Measurements from ENCODE around the gene PAPPA. TPM values are rescaled to one million over a fixed set of nuclear protein-coding genes. Genes with fewer than 3 reads are reported as not detected.

Gene PAPPA
- total and polyA plus RNA-seq, 9 of the 15 experiments (the other 6 are each of a cell fraction or from before 2014, with no cell fraction given) = 0.06 to 0.18 (median 0.11) TPM

GRCh38 chr9:116116393-116116792 lies 37.2 kb upstream of the PAPPA start:
- FAIRE-seq = no peak
- intact Hi-C loops (cut with micrococcal nuclease) (no loop called here), in situ Hi-C loops (cut with MboI) (no loop called here)
- Histone ChIP-seq H3K9me1 (ENCODE audit: control insufficient read depth, insufficient read depth, low read length) (no peaks in the 10 kb centered on the region), H4K20me1 (replicated peaks; ENCODE audit: control insufficient read depth, insufficient read depth, low read length) (no peaks in the 10 kb centered on the region), H3K4me1 (replicated peaks in 1 of 2; ENCODE audit: control insufficient read depth in 2 of 2, insufficient read depth in 2 of 2, low read length in 2 of 2) (no peaks in the 10 kb centered on the region), H3K27ac (ENCODE audit: extremely low read depth, low read depth, low read length) (no peak overlapping the region), H3K79me2 (ENCODE audit: control insufficient read depth, insufficient read depth, low read length) (no peaks in the 10 kb centered on the region), H3K9me3 (replicated peaks; ENCODE audit: control insufficient read depth, insufficient read depth, low read depth, low read length) (no peaks in the 10 kb centered on the region), H3K36me3 (ENCODE audit: control insufficient read depth, insufficient read depth, low read length) (no peaks in the 10 kb centered on the region), H2AFZ (ENCODE audit: low read depth, low read length) (no peak overlapping the region), H3K27me3 (ENCODE audit: control insufficient read depth in 2 of 2, insufficient read depth in 2 of 2, low read length in 2 of 2) (no peaks in the 10 kb centered on the region), H3K9ac (ENCODE audit: insufficient read depth in 1 of 2, low read depth in 2 of 2, low read length in 2 of 2) (no peak overlapping the region), H3K4me2 (ENCODE audit: insufficient read depth, low read length) (no peak overlapping the region), H3K4me3 (no peak overlapping the region)
- DNase-seq (ENCODE audit: extremely low read depth in 1 of 4, low spot score in 3 of 4) = no peak
- no peak for ATAC-seq
- CTCF ChIA-PET (ENCODE audit: low intra/inter-chr PET ratio) = no interaction called here
- no TSS peak for BruUV-seq (replicated peaks)
- TF ChIP-seq, protein P1, sequence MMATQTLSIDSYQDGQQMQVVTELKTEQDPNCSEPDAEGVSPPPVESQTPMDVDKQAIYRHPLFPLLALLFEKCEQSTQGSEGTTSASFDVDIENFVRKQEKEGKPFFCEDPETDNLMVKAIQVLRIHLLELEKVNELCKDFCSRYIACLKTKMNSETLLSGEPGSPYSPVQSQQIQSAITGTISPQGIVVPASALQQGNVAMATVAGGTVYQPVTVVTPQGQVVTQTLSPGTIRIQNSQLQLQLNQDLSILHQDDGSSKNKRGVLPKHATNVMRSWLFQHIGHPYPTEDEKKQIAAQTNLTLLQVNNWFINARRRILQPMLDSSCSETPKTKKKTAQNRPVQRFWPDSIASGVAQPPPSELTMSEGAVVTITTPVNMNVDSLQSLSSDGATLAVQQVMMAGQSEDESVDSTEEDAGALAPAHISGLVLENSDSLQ (IDR thresholded peaks at IDR 0.05) = peak; percentile 15; the same call in 1 of the 2 replicates
- TF ChIP-seq FOXO4 (CRISPR knock-in tag; IDR thresholded peaks at IDR 0.05) = no peak
- POLR2A ChIA-PET = no interaction called here

- BruUV-seq (replicated peaks) = no TSS peak
- POLR2A ChIA-PET = no interaction called here
- H3K79me2 ChIP-seq (ENCODE audit: control insufficient read depth, insufficient read depth, low read length) = no peaks in the 10 kb centered on the region
- in situ Hi-C loops (cut with MboI) (no loop called here), intact Hi-C loops (cut with micrococcal nuclease) (no loop called here)
- no peak overlapping the region for H3K27ac ChIP-seq (ENCODE audit: extremely low read depth, low read depth, low read length)
- CTCF ChIA-PET (ENCODE audit: low intra/inter-chr PET ratio) = no interaction called here
- DNase-seq (ENCODE audit: extremely low read depth in 1 of 4, low spot score in 3 of 4) (no peak), FAIRE-seq (no peak), ATAC-seq (no peak)
- H3K9ac ChIP-seq (ENCODE audit: insufficient read depth in 1 of 2, low read depth in 2 of 2, low read length in 2 of 2) = no peak overlapping the region
- H3K27me3 ChIP-seq (ENCODE audit: control insufficient read depth in 2 of 2, insufficient read depth in 2 of 2, low read length in 2 of 2) = no peaks in the 10 kb centered on the region
- H2AFZ ChIP-seq (ENCODE audit: low read depth, low read length) = no peak overlapping the region
- no peaks in the 10 kb centered on the region for H3K36me3 ChIP-seq (ENCODE audit: control insufficient read depth, insufficient read depth, low read length)
- TF ChIP-seq RBFOX2 (IDR thresholded peaks at IDR 0.05; ENCODE audit: low read depth, low read length) (no peak), FOXJ3 (CRISPR knock-in tag; IDR thresholded peaks at IDR 0.05) (no peak), SMC3 (conservative IDR thresholded peaks at IDR 0.05; ENCODE audit: insufficient read depth, low read depth, low read length) (no peak), HNRNPL (IDR thresholded peaks at IDR 0.05; ENCODE audit: low read depth, low read length) (no peak), ETV1 (tag; conservative IDR thresholded peaks at IDR 0.05; ENCODE audit: low read depth) (no peak)
- TF ChIP-seq, protein P2, sequence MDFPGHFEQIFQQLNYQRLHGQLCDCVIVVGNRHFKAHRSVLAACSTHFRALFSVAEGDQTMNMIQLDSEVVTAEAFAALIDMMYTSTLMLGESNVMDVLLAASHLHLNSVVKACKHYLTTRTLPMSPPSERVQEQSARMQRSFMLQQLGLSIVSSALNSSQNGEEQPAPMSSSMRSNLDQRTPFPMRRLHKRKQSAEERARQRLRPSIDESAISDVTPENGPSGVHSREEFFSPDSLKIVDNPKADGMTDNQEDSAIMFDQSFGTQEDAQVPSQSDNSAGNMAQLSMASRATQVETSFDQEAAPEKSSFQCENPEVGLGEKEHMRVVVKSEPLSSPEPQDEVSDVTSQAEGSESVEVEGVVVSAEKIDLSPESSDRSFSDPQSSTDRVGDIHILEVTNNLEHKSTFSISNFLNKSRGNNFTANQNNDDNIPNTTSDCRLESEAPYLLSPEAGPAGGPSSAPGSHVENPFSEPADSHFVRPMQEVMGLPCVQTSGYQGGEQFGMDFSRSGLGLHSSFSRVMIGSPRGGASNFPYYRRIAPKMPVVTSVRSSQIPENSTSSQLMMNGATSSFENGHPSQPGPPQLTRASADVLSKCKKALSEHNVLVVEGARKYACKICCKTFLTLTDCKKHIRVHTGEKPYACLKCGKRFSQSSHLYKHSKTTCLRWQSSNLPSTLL (IDR thresholded peaks at IDR 0.05) = no peak
- no peaks in the 10 kb centered on the region for H3K9me3 ChIP-seq (replicated peaks; ENCODE audit: control insufficient read depth, insufficient read depth, low read depth, low read length)
- H3K4me1 ChIP-seq (replicated peaks in 1 of 2; ENCODE audit: control insufficient read depth in 2 of 2, insufficient read depth in 2 of 2, low read length in 2 of 2) = no peaks in the 10 kb centered on the region
- H4K20me1 ChIP-seq (replicated peaks; ENCODE audit: control insufficient read depth, insufficient read depth, low read length) = no peaks in the 10 kb centered on the region
- no peak overlapping the region for H3K4me3 ChIP-seq
- WGBS (ENCODE audit: insufficient coverage, low coverage, missing lambda C conversion rate) = 0% methylated on average over 3 of the region's 3 CpGs
- H3K9me1 ChIP-seq (ENCODE audit: control insufficient read depth, insufficient read depth, low read length) = no peaks in the 10 kb centered on the region
- no peak overlapping the region for H3K4me2 ChIP-seq (ENCODE audit: insufficient read depth, low read length)
Measured at GRCh38 chr9:116123171-116123570, 30.4 kb upstream of the PAPPA start.
